Measurements from ENCODE around the gene MRGPRD. TPM values are rescaled to one million over a fixed set of nuclear protein-coding genes. Genes with fewer than 3 reads are reported as not detected.
A peak's percentile ranks its signal among the peaks of the same experiment; 100 is the strongest.

The MRGPRD gene
- total RNA-seq, 4 donors from 2014 or later, result not detected

DNA sequence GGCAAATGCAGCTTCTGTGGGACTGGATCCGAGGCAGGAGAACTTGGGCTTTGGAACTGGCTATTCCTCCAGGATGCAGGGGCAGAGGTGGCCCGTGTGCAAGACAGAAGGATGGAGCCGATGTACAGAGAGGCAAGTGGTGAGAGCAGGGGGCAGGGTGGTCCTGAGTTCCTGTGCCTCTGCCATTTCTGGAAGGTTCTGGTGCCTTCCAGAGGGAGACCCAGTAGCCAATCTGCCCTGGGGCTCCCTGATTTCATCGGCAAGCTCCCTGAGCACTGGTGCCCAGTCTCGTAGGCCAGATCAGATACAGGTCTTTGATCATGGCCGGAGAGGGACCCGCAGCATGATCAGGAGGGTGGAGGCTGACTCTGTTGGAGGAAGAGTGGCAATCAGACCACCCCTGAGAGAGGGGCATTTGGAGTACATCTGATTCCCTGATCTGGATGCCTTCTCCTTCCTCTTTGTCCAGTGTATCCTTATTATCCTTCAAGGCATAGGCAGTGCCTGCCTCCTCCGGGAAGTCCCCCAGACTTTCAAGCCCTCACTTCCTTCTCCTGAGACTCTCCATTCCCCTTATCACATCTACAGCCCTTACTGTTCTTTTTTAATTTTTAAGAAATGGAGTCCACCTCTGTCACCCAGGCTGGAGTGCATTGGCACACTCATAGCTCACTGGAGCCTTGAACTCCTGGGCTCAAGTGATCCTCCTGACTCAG is 9.7 kb downstream of the MRGPRD start:
- no peak overlapping the region for H3K4me3 ChIP-seq (ENCODE audit: low read depth, poor library complexity, severe bottlenecking)
- intact Hi-C loops (cut with DNase I; ENCODE audit: low total_unique reads), result no loop called here
- TF ChIP-seq, protein P1, sequence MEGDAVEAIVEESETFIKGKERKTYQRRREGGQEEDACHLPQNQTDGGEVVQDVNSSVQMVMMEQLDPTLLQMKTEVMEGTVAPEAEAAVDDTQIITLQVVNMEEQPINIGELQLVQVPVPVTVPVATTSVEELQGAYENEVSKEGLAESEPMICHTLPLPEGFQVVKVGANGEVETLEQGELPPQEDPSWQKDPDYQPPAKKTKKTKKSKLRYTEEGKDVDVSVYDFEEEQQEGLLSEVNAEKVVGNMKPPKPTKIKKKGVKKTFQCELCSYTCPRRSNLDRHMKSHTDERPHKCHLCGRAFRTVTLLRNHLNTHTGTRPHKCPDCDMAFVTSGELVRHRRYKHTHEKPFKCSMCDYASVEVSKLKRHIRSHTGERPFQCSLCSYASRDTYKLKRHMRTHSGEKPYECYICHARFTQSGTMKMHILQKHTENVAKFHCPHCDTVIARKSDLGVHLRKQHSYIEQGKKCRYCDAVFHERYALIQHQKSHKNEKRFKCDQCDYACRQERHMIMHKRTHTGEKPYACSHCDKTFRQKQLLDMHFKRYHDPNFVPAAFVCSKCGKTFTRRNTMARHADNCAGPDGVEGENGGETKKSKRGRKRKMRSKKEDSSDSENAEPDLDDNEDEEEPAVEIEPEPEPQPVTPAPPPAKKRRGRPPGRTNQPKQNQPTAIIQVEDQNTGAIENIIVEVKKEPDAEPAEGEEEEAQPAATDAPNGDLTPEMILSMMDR (IDR thresholded peaks at IDR 0.05), result no peak
- TF ChIP-seq POLR2A (IDR thresholded peaks at IDR 0.05), result no peak
- DNase-seq (ENCODE audit: low spot score in 2 of 2), result peak in 1 of 2 donors; percentile 59
- 87 to 90% methylated on average over 8 of the region's 8 CpGs for WGBS, 2 donors

DNA sequence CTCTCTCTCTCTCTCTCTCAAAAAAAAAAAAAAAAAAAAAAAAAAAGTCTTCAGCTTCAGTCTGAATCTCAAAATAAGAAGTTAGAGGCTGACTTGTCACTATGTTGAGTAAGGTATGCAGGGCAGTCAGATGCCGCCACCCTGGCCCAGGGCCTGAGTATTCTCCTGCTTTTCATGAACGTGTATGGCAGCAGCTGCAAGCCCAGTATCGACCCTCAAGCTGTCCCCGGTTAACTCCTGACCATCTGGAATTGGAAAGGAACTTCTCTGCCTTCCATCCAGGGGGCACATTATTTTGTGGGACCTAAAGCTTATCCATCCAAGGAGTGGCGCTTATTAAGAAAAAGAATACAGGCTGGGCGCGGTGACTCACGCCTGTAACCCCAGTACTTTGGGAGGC is 11.4 kb downstream of the MRGPRD start:
- DNase-seq (ENCODE audit: low spot score in 2 of 2), result peak in 1 of 2 donors; percentile 63
- 65 to 68% methylated on average over 8 of the region's 8 CpGs for WGBS, 2 donors
- TF ChIP-seq, protein P1 (IDR thresholded peaks at IDR 0.05), result no peak
- TF ChIP-seq POLR2A (IDR thresholded peaks at IDR 0.05), result no peak
- no peak overlapping the region for H3K4me3 ChIP-seq (ENCODE audit: low read depth, poor library complexity, severe bottlenecking)
- intact Hi-C loops (cut with DNase I; ENCODE audit: low total_unique reads), result no loop called here

DNA sequence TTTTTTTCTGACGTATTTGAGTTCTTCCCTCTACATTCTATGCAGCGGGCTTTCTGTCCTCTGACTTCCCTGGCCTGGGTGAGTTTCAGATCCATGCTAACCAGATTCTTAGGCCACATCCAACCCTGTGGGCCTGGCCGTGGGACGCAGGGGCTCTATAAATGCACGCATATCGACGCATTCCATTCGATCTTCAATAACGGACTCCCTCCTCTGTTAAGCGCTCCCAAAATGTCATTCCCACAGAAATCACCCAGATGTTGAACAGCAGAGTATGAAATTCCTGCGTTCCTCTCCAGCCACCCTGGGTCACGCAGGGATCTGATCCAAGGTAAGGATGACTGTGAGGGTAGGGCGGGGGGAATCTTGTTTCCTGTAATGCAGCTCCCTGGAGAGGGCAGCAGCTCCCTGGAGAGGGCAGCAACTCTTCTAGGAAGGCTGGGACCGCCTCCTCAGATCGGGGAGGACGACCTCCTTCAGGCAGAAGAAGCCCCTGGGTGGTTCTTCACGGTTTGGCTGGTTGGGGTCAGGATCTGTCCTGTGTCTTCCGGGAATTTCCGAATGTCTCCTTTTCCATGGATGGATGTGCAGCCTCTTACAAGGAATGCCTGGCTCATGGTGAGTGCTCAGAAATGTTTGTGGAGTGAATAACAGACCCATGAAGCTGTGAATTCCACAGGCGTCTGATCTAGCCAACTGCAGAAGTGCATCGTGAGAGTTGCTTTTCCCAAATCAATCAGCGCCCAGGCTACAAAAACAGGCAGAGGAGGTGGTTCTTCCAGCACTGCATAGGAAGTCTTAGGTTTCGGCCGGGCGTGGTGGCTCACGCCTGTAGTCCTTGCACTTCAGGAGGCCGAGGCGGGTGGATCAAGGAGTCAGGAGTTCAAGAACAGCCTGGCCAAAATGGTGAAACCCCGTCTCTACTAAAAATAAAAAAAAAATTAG is 12.2 kb downstream of the MRGPRD start:
- 68 to 71% methylated on average over 29 of the region's 29 CpGs for WGBS, 2 donors
- no peak overlapping the region for H3K4me3 ChIP-seq (ENCODE audit: low read depth, poor library complexity, severe bottlenecking)
- peak in 1 of 2 donors; percentile 70 for DNase-seq (ENCODE audit: low spot score in 2 of 2)
- TF ChIP-seq, protein P1 (IDR thresholded peaks at IDR 0.05), result no peak
- TF ChIP-seq POLR2A (IDR thresholded peaks at IDR 0.05), result no peak
- intact Hi-C loops (cut with DNase I; ENCODE audit: low total_unique reads), result no loop called here

DNA sequence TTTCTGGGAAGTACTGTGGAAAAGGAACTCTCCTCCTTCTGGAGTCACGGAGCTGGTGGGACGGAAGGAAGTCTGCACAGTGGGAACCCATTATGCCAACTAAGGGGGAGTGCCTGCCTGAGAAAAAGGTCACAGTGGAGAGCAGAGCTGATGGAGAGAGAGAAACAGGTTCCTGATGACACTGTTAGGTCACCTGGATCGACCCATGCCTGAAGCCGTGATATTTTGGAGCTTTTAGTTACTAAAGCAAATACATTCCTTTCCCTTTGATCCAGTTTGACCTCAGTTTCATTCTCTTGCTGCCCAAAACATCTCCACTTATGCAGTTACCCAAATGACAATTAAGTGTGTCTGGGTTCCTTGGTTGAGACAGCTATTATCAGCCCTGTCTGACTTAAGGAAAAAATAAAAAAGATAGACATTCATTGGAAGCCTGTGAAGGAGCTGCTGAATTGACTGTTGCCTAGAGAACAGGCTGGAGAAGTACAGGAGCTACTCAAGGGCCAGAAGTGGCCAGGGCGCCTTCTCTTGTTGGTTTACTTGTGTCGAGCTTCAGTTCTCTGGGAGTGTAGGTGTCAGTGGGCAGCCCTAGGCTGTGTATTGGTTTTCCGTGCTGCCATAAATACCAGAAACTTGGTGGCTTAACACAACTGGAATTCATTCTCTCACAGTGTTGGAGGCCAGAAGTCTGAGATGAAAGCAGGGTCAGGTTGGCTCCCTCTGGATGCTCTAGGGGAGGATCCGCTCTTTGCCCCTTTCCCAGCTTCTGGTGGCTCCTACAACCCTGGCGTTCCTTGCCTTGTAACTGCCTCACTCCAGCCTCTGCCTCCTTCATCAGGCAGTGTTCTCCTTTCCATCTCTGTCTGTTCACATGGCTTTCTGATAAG is 13.6 kb downstream of the MRGPRD start:
- no peak overlapping the region for H3K4me3 ChIP-seq (ENCODE audit: low read depth, poor library complexity, severe bottlenecking)
- DNase-seq (ENCODE audit: low spot score in 2 of 2), result peak in 1 of 2 donors; percentile 46
- no peak for TF ChIP-seq POLR2A (IDR thresholded peaks at IDR 0.05)
- TF ChIP-seq, protein P1 (IDR thresholded peaks at IDR 0.05), result no peak
- intact Hi-C loops (cut with DNase I; ENCODE audit: low total_unique reads), result no loop called here
- 87 to 88% methylated on average over 9 of the region's 9 CpGs for WGBS, 2 donors
